ENCODE data around the gene ZNF571.
A peak's percentile ranks its signal among the peaks of the same experiment; 100 is the strongest.

The ZNF571 gene

GRCh38 chr19:37594304-37594981, at the start of gene ZNF571, which contains the start of gene ZNF540:
ZNF571 (minus strand) TSS chr19:37594792; CDS start chr19:37586676, 8,116 bp downstream.
ZNF540 (plus strand) TSS chr19:37594876; CDS start chr19:37598448, 3,572 bp downstream.
- DNase-seq, result peak; percentile 82

- DNase-seq, result no peak
These were observed 40.8 kb upstream of the ZNF571 start for GRCh38 chr19:37635076-37636056.

- peak; percentile 72 for DNase-seq
These were observed 390 bp upstream of the ZNF571 start for GRCh38 chr19:37594982-37595382.

DNA sequence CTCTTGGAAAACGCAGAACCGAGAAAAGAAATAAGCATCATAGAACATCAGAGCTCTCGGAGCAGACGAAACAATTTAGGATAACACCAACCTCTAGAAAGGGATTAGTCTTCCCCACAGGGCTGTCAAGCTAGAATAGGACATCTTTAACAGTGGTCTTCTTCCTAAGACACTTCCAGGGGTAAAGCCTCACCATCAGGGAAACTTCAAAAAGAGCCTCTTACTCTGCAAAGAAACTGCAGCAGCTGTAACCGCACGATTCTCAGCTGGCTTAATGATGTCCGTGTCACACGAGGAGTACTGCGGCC, 642 bp downstream of the ZNF571 start:
- DNase-seq, result no peak

DNA sequence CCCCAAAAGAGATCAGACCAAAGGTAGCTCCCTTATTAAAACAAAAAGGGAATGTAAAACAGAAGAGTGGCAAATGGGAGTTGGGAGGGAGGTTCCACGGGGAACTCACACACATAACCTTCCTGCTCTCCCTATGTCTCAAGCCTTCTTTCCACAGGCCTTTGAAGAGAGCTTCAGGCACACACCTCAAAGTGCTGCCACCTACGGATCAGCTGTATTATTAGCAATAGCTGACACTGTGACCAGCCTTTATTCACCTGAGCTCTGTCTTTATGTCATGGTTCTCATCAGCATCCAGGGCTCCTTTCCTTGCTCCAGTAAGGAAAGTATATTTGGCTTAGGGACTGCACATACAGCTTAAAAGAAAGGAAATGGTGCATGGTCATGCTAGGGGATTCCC, 11.3 kb downstream of the ZNF571 start:
- no peak for DNase-seq

- DNase-seq, result no peak
These were observed 22.4 kb downstream of the ZNF571 start for GRCh38 chr19:37572203-37572602.

- no peak for DNase-seq
These were observed 29.3 kb downstream of the ZNF571 start for GRCh38 chr19:37565370-37565669.

GRCh38 chr19:37564624-37565369, 29.8 kb downstream of the ZNF571 start:
- DNase-seq, result no peak

- no peak for DNase-seq
These were observed 31.1 kb downstream of the ZNF571 start for GRCh38 chr19:37563518-37563917.

DNA sequence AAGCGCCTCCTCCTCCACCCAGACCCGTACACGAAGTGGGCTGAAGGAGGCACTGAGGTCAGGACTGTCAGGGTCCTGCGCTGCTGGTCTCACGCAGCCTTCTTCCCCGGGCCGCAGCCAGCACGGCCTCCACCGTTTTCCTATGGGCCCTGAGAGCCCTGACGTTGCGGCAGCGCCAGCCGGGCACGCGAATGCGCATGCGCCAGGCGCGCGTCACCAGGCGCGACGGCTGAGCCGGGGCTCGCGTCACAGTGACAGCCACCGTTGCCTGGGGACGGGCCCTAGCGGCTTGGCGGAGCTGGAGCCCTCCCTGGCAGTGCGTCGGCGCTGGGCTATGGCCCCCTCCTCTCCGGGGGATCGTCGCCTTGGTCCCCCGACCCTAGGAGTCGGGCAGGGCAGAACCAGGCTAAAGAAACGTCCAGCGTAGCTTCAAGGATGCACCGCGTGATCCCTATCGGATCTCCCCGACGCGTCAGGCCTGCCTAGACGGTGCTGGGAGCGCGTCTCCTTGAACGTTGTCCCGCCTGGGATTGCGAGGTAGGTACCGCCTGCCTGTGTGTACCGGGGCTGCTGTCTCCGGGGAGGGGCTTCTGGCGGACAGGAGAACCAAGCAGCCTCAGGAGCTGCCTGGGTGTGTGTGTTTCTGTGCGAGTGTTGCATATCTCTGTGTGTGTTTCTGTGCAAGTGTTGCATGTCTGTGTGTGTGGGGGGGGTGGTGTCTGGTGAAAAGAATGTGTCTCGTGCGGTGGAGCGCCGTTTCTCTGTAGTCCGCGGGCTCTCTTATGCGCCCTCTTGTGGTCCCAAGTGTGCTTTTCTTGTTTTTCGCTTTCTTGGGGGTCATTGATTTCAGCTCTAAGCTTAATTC, 43.2 kb downstream of the ZNF571 start:
- DNase-seq, result no peak

DNA sequence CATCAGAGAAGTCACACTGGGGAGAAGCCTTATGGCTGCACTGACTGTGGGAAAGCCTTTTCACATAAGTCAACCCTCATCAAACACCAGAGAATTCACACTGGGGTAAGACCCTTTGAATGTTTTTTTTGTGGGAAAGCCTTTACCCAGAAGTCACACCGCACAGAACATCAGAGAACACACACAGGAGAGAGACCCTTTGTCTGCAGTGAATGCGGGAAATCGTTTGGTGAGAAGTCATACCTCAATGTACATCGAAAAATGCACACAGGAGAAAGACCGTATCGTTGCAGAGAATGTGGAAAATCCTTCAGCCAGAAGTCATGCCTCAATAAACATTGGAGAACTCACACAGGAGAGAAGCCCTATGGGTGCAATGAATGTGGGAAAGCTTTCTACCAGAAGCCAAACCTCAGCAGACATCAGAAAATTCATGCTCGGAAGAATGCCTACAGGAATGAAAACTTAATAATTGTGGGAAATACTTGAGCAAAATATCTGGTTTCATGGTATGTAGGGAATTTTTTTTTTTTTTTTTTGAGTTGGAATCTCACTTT, 57.1 kb downstream of the ZNF571 start:
- no peak for DNase-seq

DNA sequence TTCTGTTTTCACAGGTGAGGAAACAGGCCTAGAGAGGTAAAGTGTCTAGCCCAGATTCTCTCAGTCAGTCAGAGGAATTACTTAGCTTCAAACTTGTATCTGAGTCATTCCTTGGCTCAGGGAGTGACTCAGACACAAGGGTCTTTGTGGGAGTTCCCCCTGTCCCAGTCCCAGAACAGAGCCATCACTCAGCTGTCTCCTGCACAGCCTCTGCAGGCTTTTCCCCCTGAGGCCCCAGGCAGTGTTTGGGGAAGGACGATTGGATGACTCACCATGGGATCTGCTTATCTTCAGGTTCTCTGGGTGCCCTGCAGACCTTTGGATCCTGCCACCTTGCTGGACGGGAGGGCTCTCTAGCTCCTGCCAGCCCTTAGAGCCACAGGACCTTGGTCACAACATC, 74.7 kb downstream of the ZNF571 start:
- no peak for DNase-seq
